Thyroid gland (tissue), 4 donors: Measurements from ENCODE around the gene CCDC117. TPM values are rescaled to one million over a fixed set of nuclear protein-coding genes. Genes with fewer than 3 reads are reported as not detected.
A peak's percentile ranks its signal among the peaks of the same experiment; 100 is the strongest.

ENCODE experiments used
- DNase-seq, 2 donors: peaks; one replicate each; pipeline ENCODE4 v3.0.0-alpha.2; 2019
- H3K27ac ChIP-seq, 3 donors: fragments of 200-600 bp; sonication (generic); 1 replicate in 2 of 3; 2 replicates in 1 of 3; pipeline ENCODE4 v1.5.1; 2016 to 2019; ENCODE audit warnings: mild to moderate bottlenecking in 1 of 3, moderate library complexity in 1 of 3
- H3K27me3 ChIP-seq: fragments of 200-600 bp; sonication (generic); one replicate; pipeline ENCODE4 v1.5.1; 2019
- H3K36me3 ChIP-seq, 2 donors: fragments of 200-600 bp; sonication (generic); one replicate each; pipeline ENCODE4 v1.5.1; 2016 to 2019
- H3K4me1 ChIP-seq, 2 donors: fragments of 200-600 bp; sonication (generic); one replicate each; pipeline ENCODE4 v1.5.1; 2017 to 2019
- H3K4me3 ChIP-seq, 3 donors: fragments of 200-600 bp; sonication (generic); replicated peaks in 1 of 3; 1 replicate in 2 of 3; 2 replicates in 1 of 3; pipeline ENCODE4 v1.5.1; 2016; ENCODE audit warnings: mild to moderate bottlenecking in 1 of 3
- H3K9me3 ChIP-seq: fragments of 200-600 bp; sonication (generic); one replicate; pipeline ENCODE4 v1.5.1; 2017
- POLR2A ChIP-seq, 2 donors: fragments of 450-650 bp; IDR thresholded peaks; one replicate each; pipeline ENCODE4 v1.6.1; 2017; ENCODE audit warnings: antibody characterized with exemption in 2 of 2, mild to moderate bottlenecking in 2 of 2, moderate library complexity in 1 of 2
- WGBS, 2 donors: methylation state at CpG; one replicate each; pipeline ENCODE4 v1.1.5; 2017; 5-methylcytosine and 5-hydroxymethylcytosine counted together
- intact Hi-C: fragments of 100-400 bp; cut with DNase I; formaldehyde crosslinking; loops from one replicate; pipeline ENCODE4 v1.15.1; 2023
- total RNA-seq, 4 donors: library from RNA; depleted of rRNA; stranded (reverse); fragments of >200 nt; gene quantifications; one replicate each; pipeline ENCODE4 v1.2.3, GENCODE V29; 2016
- TF ChIP-seq, protein P1 (sequence below), 6 experiments: fragments of 200-600 bp in 3 of 6; fragments of 450-650 bp in 3 of 6; sonication (generic) in 3 of 6; IDR thresholded peaks; one replicate each; pipeline ENCODE4 v1.5.1; 2016 to 2019; ENCODE audit warnings: antibody characterized with exemption in 6 of 6, mild to moderate bottlenecking in 2 of 6, inconsistent platforms in 1 of 6, moderate library complexity in 1 of 6

CCDC117 gene
- total RNA-seq, 4 donors from 2014 or later, result 21.2 to 40.2 (median 26.5) TPM

DNA sequence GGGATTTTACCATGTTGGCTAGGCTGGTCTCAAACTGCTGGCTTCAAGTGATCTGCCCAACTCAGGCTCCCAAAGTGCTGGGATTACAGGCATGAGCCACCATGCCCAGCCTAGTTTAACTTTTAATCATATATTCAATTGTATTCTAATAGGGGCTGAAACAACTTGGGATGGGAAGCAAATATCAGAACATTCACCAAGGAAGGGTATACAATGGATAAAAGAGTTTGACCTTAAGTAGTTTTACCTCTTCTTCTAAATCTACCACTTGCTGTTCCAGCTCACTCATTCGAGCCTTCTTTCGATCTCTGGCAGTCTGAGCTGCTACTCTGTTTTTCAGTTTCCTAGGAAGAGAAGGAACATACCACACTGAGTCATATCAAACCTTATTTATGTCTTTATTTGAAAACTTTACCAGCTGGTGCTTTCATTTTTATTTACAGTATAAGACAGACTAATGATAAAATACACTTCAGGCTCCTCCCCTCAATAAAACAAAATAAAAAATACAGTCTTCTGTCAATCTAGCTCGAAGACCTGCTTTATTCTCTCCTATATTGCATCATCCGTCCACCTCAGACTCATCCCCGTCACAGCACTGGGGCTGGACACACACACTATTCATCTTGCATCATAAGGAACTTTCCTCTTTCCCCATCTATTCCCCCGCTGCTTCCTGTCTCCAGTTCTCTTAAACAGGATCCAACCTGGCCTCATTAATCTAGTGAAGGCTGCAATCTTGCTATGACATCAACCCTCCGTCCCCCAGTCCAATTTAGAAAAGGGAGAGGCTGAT lies 26.5 kb downstream of the CCDC117 start:
- peaks cover 41 to 51% of the 10 kb centered on the region in 2 donors for H3K4me1 ChIP-seq
- TF ChIP-seq, protein P1, sequence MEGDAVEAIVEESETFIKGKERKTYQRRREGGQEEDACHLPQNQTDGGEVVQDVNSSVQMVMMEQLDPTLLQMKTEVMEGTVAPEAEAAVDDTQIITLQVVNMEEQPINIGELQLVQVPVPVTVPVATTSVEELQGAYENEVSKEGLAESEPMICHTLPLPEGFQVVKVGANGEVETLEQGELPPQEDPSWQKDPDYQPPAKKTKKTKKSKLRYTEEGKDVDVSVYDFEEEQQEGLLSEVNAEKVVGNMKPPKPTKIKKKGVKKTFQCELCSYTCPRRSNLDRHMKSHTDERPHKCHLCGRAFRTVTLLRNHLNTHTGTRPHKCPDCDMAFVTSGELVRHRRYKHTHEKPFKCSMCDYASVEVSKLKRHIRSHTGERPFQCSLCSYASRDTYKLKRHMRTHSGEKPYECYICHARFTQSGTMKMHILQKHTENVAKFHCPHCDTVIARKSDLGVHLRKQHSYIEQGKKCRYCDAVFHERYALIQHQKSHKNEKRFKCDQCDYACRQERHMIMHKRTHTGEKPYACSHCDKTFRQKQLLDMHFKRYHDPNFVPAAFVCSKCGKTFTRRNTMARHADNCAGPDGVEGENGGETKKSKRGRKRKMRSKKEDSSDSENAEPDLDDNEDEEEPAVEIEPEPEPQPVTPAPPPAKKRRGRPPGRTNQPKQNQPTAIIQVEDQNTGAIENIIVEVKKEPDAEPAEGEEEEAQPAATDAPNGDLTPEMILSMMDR (IDR thresholded peaks at IDR 0.05), result no peak
- no peak for TF ChIP-seq POLR2A (IDR thresholded peaks at IDR 0.05)
- H3K27me3 ChIP-seq, result no peaks in the 10 kb centered on the region
- peak overlapping the region; percentile 98 to 100 (median 99) for H3K27ac ChIP-seq
- H3K9me3 ChIP-seq, result no peaks in the 10 kb centered on the region
- 3% methylated on average over 7 of the region's 7 CpGs for WGBS, 2 donors
- intact Hi-C loops, result no loop called here
- peak in 1 of 2 donors; percentile 40 for DNase-seq
- H3K4me3 ChIP-seq, result peak overlapping the region; percentile 50 to 95 (median 54)
- H3K36me3 ChIP-seq, result peaks cover 32 to 54% of the 10 kb centered on the region in 2 donors

DNA sequence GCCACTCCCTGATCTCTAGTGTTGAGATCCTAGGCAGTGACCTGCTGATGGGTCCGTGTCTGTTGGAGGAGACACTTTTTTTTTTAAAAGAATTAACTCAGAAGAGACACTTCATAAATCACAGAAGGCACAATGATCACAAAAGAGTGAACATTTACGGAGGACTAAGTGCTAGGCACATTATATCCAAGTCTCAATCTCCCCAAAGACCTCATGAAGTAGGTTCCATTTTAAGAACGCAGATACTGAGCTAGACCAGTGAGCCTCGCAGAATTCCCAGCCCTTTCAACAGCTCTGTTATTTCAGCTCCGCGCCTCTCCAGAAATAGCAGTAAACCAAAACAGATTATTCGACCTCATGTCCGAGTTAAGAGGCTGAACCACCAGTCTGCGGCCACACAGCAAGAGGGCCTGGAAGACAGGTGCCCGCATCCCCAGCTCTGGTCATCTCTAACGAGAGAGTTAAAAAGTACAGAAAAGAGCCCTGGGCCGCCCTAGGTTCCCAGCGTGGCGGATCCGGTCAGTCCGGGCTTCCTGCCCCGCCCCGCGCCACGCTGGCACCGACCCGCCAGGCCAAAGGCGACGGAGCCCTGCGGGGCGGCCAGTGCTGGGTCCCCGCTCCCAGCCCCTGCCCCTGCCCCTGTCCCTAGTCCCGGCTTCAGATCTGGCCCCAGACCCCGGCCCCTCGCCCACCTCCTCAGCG lies 27.3 kb downstream of the CCDC117 start:
- H3K4me1 ChIP-seq, result peaks cover 41 to 48% of the 10 kb centered on the region in 2 donors
- DNase-seq, result peak; percentile 77 to 79
- H3K27me3 ChIP-seq, result no peaks in the 10 kb centered on the region
- H3K9me3 ChIP-seq, result no peaks in the 10 kb centered on the region
- peak overlapping the region; percentile 98 to 100 (median 99) for H3K27ac ChIP-seq
- TF ChIP-seq, protein P1 (IDR thresholded peaks at IDR 0.05), result no peak
- TF ChIP-seq POLR2A (IDR thresholded peaks at IDR 0.05), result no peak
- H3K4me3 ChIP-seq, result peak overlapping the region; percentile 50 to 95 (median 54)
- H3K36me3 ChIP-seq, result peaks cover 25 to 46% of the 10 kb centered on the region in 2 donors
- WGBS, 2 donors, result 0 to 1% methylated on average over 13 to 15 of the region's 31 CpGs
- intact Hi-C loops, result no loop called here

DNA sequence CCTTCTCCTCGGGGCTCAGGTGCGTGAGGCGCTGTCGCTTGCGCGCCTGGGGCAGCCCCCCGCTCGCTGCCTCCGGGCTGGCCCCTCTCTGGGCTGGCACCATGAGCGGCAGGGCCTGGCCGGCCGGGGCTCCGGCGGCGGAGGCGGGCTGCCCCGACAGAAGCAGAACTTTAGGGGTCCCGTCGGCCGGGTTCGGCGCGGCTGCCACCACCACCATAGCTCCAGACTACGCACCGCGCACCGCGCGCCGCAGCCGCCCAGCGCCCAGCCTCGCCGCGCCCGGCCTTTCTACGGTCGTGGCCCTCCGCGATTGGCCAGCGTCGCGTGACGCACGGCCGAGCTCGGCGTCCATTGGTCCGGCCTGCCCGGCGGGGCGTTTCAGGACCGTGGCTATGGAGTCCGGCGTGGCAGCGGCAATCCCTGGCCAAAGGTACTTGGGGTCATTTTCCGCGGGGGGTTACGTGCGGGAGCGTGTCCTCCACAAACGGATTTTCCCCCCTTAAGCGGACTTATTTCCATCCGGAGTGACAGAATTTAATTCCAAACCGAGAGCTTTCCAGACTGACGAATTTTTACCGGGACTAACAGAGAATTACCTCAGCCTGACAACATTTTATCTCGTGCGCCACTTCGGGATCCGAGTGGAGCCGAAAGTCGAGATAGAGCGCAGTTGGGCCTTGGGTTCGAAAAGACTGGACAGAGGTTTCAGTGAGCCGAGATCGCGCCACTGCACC lies 28.0 kb downstream of the CCDC117 start, which contains the start of gene XBP1:
XBP1 (minus strand) TSS at position 262 of the 734 bp plus-strand sequence.
- H3K27ac ChIP-seq, result peak within 1 kb of the TSS; percentile 98 to 100 (median 99)
- WGBS, 2 donors, result 0% methylated on average over 17 to 40 of the region's 78 CpGs
- H3K36me3 ChIP-seq, result peaks cover 18 to 39% of the 10 kb centered on the region in 2 donors
- H3K4me1 ChIP-seq, result peaks cover 34 to 41% of the 10 kb centered on the region in 2 donors
- TF ChIP-seq, protein P1 (IDR thresholded peaks at IDR 0.05), result peak in 1 of 6 experiments; percentile 3
- TF ChIP-seq POLR2A (IDR thresholded peaks at IDR 0.05), result peak; percentile 97 to 100
- peak within 1 kb of the TSS; percentile 54 to 98 (median 95) for H3K4me3 ChIP-seq
- H3K9me3 ChIP-seq, result no peaks in the 10 kb centered on the region
- intact Hi-C loops, result no loop called here
- H3K27me3 ChIP-seq, result no peaks in the 10 kb centered on the region
- DNase-seq, result peak; percentile 94 to 96

DNA sequence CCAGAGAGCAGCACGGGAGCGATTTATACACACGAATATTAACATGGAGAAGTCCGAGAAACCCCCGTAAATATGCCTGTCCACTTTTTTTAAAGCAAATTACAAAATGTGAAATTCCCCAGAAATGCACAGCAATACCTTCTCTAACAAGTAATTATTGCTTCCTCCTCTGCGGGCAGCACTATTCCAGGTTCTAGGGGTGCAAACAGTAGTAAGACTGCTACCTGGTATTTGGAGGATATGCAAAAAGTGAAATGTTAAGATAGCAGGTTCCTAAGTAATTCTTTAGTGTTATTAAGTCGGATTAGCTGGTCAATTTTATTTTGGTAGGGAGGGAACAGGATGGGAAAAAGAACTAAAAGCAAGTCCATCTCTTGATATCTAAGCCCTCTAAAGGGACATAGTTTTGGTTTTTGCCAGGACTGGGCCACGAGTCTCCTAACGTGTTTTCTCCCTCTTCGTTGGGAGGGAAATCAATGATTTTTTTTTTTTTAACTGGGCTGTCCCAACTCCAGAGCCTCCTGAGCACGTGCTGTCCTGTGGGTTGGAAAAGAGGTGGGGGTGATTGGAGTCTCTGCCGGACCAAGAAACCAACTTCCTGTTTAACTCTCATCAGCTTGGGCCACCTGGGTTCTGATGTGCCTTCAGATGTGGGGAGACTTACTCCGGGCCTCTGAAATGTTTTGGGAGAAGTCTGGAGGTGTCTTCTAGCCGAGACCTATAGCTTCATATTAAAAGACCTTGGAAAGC lies 29.5 kb downstream of the CCDC117 start:
- peak; percentile 62 to 63 for DNase-seq
- intact Hi-C loops, result no loop called here
- TF ChIP-seq, protein P1 (IDR thresholded peaks at IDR 0.05), result no peak
- TF ChIP-seq POLR2A (IDR thresholded peaks at IDR 0.05), result peak in 1 of 2 donors; percentile 44
- H3K9me3 ChIP-seq, result no peaks in the 10 kb centered on the region
- peak overlapping the region; percentile 98 to 100 (median 99) for H3K27ac ChIP-seq
- H3K36me3 ChIP-seq, result peaks cover 3 to 24% of the 10 kb centered on the region in 2 donors
- WGBS, 2 donors, result 43 to 52% methylated on average over 14 of the region's 14 CpGs
- peak overlapping the region in 2 of 3 donors; percentile 7 to 95 for H3K4me3 ChIP-seq
- no peaks in the 10 kb centered on the region for H3K27me3 ChIP-seq
- H3K4me1 ChIP-seq, result peaks cover 19 to 26% of the 10 kb centered on the region in 2 donors
